Muscle layer of colon (tissue), 2 donors: Measurements from ENCODE around the gene SNX12.

ENCODE experiments used
- H3K27ac ChIP-seq: one replicate; pipeline ENCODE4 v1.7.0; 2013; ENCODE audit warnings: low read depth, mild to moderate bottlenecking, low read length, moderate library complexity
- H3K27me3 ChIP-seq, 2 donors: one replicate each; pipeline ENCODE4 v1.7.0; 2013; ENCODE audit warnings: low read length in 2 of 2, mild to moderate bottlenecking in 2 of 2; ENCODE audit not compliant: insufficient read depth in 2 of 2, control insufficient read depth in 1 of 2
- H3K36me3 ChIP-seq: one replicate; pipeline ENCODE4 v1.7.0; 2013; ENCODE audit warnings: mild to moderate bottlenecking, low read length; ENCODE audit not compliant: insufficient read depth
- H3K4me1 ChIP-seq: one replicate; pipeline ENCODE4 v1.7.0; 2013; ENCODE audit warnings: mild to moderate bottlenecking, low read length; ENCODE audit not compliant: insufficient read depth
- H3K4me3 ChIP-seq, 2 donors: one replicate each; pipeline ENCODE4 v1.7.0; 2013; ENCODE audit warnings: low read length in 2 of 2, low read depth in 1 of 2, mild to moderate bottlenecking in 1 of 2, moderate library complexity in 1 of 2
- H3K9ac ChIP-seq: one replicate; pipeline ENCODE4 v1.7.0; 2013; ENCODE audit warnings: low read length
- H3K9me3 ChIP-seq: one replicate; pipeline ENCODE4 v1.7.0; 2013; ENCODE audit warnings: mild to moderate bottlenecking, low read length
- donor health status: abdominal sarcoma.
- donor health status: Adenocarcinoma of cecum.

The SNX12 gene

DNA sequence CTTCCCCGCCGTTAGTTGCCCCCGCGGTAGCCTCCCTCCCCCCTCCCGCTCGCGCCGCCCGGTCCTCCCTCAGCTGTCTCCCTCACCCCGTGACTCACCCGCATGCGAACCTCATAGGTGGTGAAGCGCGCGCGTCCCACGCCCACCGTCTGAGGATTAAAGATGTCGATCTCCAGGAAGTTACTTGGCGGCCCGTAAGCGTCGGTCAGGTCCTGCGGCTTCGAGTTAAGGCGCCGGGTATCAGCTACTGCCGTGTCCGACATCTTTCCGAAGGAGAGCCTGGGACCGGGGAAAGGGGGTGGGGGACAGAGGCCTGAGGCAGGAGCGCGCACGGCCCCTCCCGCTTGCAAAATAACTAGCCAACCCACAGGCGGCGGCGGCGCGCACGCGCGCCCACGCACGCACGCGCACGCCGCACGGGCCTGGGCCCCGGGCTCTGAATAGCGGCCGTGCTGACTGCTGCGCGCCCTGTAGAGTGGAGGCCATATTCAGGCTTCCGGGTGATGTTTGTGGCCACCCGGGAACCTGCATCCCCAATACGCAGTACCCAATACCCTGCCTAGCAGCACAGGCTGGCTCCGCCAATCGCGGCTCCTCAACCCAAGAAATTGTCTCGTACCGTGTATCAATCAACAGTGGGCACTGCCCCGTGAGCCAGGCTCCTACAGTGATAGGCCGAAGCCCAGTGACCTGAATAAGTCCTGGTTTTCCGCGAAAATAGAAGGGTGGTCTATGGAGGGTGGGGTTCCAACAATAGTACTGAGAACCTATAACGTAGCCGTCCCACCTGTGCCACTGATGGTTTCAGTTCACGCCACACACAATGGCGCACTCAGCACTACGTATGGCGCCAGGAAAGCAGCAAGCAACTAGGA lies at the start of gene SNX12:
Gene SNX12, minus strand, starts transcription at position 291 of the 875 bp plus-strand sequence. Its CDS starts 28 bp downstream, at position 263.
- peak within 1 kb of the TSS; percentile 16 to 84 for H3K4me3 ChIP-seq
- H3K4me1 ChIP-seq, result peaks cover 6% of the 10 kb centered on the region
- H3K27ac ChIP-seq, result peak within 1 kb of the TSS; percentile 71
- no peaks in the 10 kb centered on the region for H3K27me3 ChIP-seq
- no peaks in the 10 kb centered on the region for H3K9me3 ChIP-seq
- peak within 1 kb of the TSS; percentile 78 for H3K9ac ChIP-seq
- H3K36me3 ChIP-seq, result no peaks in the 10 kb centered on the region

DNA sequence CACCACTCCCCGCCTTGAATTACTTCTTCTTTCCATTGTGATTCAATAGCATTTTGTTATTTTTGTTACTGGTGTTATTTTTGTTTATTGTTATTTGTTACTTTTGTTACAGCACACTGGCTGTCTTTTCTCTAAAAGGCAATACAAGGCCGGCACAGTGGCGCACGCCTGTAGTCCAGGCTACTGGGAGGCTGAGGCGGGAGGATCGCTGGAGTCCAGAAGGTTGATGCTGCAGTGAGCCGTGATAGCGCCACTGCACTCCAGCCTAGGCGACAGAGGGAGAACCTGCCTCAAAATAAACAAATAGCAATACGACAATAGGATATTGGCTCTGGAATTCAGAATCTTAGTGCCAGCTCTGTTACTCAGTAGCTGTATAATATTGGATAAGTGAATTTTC lies 49.2 kb upstream of the SNX12 start:
- peaks cover 3% of the 10 kb centered on the region for H3K4me1 ChIP-seq
- H3K27me3 ChIP-seq, result no peaks in the 10 kb centered on the region
- no peak overlapping the region for H3K27ac ChIP-seq
- H3K9ac ChIP-seq, result no peak overlapping the region
- no peak overlapping the region for H3K4me3 ChIP-seq
- H3K36me3 ChIP-seq, result peaks cover 17% of the 10 kb centered on the region
- no peaks in the 10 kb centered on the region for H3K9me3 ChIP-seq

DNA sequence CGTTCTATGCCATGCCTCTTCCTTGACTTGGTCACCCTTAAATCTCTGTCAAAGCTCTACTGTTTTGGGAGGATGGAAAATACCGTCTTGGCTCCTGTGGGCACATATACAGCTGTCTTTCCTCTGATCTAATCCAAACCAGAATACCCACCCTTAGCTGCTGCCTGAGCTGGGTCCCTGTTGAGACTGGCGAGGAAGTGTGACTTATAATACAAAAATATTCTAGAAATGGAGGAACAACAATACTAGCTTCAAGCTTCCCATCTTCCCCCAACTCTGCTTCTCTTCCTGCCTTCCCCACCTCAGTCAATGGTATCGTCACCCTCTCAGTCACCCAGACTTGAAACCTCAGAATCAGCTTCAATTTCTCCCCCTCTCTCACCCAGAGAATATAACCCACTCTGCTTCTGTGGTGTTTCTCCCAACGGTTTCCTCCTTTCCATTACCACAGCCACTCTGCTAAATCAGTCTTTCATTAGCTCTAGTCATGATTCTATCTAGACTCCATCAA lies 43.8 kb upstream of the SNX12 start:
- Histone ChIP-seq H3K4me1 (no peaks in the 10 kb centered on the region), H3K36me3 (no peaks in the 10 kb centered on the region), H3K4me3 (no peak overlapping the region), H3K27ac (no peak overlapping the region), H3K27me3 (peaks cover 0 to 9% of the 10 kb centered on the region in 2 donors), H3K9ac (no peak overlapping the region), H3K9me3 (no peaks in the 10 kb centered on the region)

DNA sequence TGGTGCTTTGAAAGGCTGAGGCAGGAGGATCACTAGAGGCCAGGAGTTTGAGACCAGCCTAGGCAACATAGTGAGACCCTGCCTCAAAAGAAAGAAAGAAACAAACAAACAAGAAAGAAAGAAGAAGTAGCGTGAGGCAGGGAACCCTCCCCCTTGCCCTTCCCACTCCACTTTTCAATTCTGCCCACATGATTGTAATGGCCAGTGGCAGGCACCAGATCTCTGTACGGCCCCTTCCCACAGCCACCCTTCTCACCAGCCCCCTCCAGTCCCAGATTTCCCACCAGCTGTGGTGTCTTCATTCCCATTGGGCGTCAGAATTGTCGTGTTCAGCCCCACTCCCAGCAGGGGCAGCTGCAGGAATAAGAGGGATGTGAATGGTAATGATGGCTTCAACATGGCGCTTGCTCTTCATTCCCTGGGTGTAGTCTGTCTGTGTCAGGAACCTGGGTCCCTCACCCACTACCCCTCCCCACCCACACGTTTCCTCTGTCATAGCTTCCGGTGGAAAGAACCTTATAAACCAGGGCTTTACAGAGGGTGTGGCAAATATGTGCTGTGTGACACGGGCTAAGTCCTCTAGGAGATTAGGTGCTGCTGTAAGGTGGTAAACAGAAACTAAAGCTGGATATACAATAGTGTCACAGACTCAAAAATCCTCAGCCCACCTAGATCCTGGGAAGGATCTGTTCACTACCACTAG lies 43.2 kb upstream of the SNX12 start, which contains the start of gene IL2RG:
Gene IL2RG, minus strand, starts transcription at position 437 of the 703 bp plus-strand sequence. Its CDS starts 38 bp downstream, at position 399.
- H3K36me3 ChIP-seq, result no peaks in the 10 kb centered on the region
- H3K27ac ChIP-seq, result no peak within 1 kb of the TSS
- no peak within 1 kb of the TSS for H3K4me3 ChIP-seq
- H3K27me3 ChIP-seq, result peaks cover 0 to 9% of the 10 kb centered on the region in 2 donors
- no peaks in the 10 kb centered on the region for H3K9me3 ChIP-seq
- H3K9ac ChIP-seq, result no peak within 1 kb of the TSS
- H3K4me1 ChIP-seq, result no peaks in the 10 kb centered on the region

DNA sequence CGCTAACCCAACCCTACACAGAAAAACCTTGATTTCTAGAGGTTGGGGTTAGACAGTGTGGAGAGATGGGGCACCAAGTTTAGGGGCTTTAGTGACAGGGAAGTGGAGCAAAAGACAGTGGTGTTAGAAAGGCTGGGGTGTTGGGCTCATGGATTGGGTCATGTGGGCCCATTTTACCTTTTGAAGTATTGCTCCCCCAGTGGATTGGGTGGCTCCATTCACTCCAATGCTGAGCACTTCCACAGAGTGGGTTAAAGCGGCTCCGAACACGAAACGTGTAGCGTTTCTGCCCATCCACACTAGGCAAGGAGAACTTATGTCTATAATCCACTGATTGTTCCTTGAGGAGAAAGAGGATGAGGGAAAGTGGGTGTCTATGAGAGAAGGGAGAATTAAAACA lies 40.9 kb upstream of the SNX12 start:
- Histone ChIP-seq H3K4me1 (peaks cover 2% of the 10 kb centered on the region), H3K9me3 (no peaks in the 10 kb centered on the region), H3K27ac (no peak overlapping the region), H3K4me3 (no peak overlapping the region), H3K36me3 (no peaks in the 10 kb centered on the region), H3K9ac (no peak overlapping the region), H3K27me3 (peaks cover 0 to 9% of the 10 kb centered on the region in 2 donors)

DNA sequence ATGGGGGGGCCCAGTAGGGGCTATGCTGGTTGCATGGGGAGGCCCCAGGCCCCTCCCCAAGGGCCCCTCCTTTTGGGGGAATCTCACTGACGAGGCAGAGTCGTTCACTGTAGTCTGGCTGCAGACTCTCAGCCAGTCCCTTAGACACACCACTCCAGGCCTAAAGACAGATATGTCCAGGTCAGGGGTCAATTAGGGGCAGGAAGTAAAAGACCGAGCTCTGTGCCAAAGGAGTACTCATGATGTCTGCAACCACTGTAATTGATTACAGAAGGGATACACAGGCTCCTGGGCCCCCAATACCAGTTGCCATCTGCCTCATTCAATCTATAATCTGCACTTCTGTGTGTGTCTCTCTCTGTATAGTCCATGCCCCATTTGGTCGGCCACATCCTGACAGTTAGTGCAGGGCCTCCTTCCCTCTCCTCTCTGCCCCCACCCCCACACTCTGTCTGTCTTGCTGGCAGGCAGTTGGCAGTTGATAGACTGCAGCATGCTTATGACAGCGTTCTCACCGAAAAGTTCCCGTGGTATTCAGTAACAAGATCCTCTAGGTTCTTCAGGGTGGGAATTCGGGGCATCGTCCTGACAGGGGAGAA lies 39.7 kb upstream of the SNX12 start:
- Histone ChIP-seq H3K27me3 (peaks cover 0 to 9% of the 10 kb centered on the region in 2 donors), H3K9me3 (no peaks in the 10 kb centered on the region), H3K4me3 (no peak overlapping the region), H3K9ac (no peak overlapping the region), H3K27ac (no peak overlapping the region), H3K4me1 (peaks cover 10% of the 10 kb centered on the region), H3K36me3 (no peaks in the 10 kb centered on the region)

DNA sequence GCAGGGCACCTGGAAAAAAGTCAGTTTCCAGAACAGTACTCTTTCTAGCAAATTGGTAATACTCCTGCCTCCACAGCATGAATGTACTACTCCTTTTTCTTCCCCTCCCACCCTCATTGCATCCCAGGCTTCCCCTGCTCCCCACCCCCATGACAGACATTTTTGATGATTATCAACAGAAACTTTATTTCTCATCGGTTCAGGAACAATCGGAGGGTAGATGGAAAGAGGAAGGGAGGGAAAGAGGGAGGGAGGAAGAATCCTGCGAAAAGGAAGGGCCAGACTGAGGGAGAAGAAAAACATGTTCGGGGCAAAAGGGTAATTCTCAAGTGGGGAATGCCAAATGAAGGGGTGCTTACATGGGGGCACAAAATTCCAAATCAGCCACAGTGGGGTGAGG lies 39.1 kb upstream of the SNX12 start:
- Histone ChIP-seq H3K27ac (no peak overlapping the region), H3K36me3 (no peaks in the 10 kb centered on the region), H3K9ac (no peak overlapping the region), H3K4me1 (peaks cover 10% of the 10 kb centered on the region), H3K9me3 (no peaks in the 10 kb centered on the region), H3K27me3 (peaks cover 0 to 9% of the 10 kb centered on the region in 2 donors), H3K4me3 (no peak overlapping the region)

DNA sequence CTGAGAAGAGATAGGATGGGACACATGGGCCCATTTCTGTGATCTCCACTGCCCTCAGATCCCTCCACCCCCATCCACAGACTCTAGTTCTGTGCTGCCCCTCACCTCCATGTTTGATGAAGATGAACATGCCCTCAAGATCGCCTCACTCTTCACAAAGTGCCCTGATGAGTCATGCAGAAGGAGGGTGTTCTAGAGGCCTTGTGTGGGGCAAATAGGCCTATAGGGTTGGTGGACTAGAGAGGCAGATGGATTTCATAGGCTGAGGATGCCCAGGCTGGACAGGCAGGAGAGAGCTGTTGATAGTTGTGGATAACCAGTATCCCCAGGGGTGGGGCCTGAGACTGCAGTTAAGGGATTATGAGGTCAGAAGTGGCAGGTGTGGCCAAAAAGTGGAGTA lies 38.3 kb upstream of the SNX12 start, which contains the start of gene CXorf65:
Gene CXorf65, minus strand, starts transcription at position 314 of the 400 bp plus-strand sequence. Its CDS starts 184 bp downstream, at position 130.
- no peak within 1 kb of the TSS for H3K27ac ChIP-seq
- no peaks in the 10 kb centered on the region for H3K9me3 ChIP-seq
- H3K4me3 ChIP-seq, result no peak within 1 kb of the TSS
- H3K27me3 ChIP-seq, result peaks cover 0 to 9% of the 10 kb centered on the region in 2 donors
- no peaks in the 10 kb centered on the region for H3K36me3 ChIP-seq
- no peak within 1 kb of the TSS for H3K9ac ChIP-seq
- peaks cover 10% of the 10 kb centered on the region for H3K4me1 ChIP-seq

DNA sequence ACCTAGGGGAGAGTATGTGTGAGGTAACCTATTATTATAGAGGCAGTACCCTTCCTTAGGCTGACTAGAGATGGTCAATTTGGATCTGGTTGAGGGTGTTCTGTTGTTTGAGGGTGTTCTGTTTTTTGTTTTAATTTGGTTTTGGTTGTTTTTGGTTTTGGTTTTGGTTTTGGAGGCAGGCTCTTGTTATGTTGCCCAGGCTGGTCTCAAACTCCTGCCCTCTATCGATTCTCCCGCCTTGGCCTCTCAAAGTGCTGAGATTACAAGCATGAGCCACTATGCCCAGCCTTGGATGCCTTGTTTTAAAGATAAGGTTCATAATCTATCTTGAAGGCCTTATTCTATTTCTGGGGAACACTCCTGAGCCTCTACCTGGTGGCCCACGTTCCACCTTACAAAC lies 37.5 kb upstream of the SNX12 start:
- H3K9me3 ChIP-seq, result no peaks in the 10 kb centered on the region
- H3K4me3 ChIP-seq, result no peak overlapping the region
- peaks cover 0 to 15% of the 10 kb centered on the region in 2 donors for H3K27me3 ChIP-seq
- H3K4me1 ChIP-seq, result peaks cover 10% of the 10 kb centered on the region
- no peak overlapping the region for H3K27ac ChIP-seq
- H3K9ac ChIP-seq, result no peak overlapping the region
- H3K36me3 ChIP-seq, result no peaks in the 10 kb centered on the region

DNA sequence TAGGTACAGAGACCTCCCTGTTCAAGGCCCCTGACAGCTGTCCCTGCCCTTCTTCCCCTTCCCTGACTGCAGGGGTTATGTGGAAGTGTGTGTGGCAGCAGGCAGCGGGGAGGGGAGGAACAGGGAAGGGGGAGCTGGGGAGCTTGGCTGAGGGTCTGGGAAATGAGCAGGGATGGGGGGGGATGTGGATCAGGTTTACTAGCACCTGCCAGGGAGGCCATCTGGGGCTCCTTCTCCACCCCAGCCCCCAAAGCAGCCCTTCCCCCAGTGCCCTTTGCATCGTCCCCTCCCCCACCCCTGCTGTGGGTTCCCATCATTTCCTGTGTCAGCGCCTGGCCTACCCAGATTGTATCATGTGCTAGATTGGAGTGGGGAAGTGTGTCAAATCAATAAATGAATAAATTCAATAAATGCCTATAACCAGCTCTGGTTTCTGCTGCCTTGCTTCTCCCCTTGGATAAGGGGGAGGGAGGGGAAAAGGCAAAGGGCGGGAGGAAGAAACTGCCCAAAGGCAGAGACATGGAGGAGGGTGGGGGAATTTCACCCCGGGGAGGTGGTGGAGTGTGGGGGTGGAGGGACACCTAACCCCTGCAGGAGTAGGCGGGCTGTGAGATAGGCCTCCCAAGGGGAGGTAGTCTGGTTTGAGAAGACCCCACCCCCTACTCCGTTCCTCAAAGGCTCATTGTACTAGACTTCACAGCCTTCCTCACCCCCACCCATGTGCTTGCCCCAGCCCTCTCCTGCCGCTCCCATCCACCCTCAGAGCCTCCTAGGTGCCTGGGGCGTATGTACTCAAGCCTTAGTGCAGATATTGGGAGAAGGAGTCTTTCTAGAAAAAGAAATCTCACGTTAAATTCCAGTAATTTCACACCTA lies 35.2 kb upstream of the SNX12 start:
- Histone ChIP-seq H3K27ac (no peak overlapping the region), H3K9me3 (no peaks in the 10 kb centered on the region), H3K36me3 (no peaks in the 10 kb centered on the region), H3K9ac (no peak overlapping the region), H3K27me3 (peaks cover 0 to 8% of the 10 kb centered on the region in 2 donors), H3K4me3 (no peak overlapping the region), H3K4me1 (peaks cover 13% of the 10 kb centered on the region)
